ENCODE results near the gene KNDC1. TPM values are rescaled to one million over a fixed set of nuclear protein-coding genes. Genes with fewer than 3 reads are reported as not detected.

KNDC1 gene
- total and polyA plus RNA-seq, 2 of the 13 experiments (the other 11 are each of a cell fraction or from before 2014, with no cell fraction given), result 0.69 TPM; not detected in 1

- TF ChIP-seq, protein P1, sequence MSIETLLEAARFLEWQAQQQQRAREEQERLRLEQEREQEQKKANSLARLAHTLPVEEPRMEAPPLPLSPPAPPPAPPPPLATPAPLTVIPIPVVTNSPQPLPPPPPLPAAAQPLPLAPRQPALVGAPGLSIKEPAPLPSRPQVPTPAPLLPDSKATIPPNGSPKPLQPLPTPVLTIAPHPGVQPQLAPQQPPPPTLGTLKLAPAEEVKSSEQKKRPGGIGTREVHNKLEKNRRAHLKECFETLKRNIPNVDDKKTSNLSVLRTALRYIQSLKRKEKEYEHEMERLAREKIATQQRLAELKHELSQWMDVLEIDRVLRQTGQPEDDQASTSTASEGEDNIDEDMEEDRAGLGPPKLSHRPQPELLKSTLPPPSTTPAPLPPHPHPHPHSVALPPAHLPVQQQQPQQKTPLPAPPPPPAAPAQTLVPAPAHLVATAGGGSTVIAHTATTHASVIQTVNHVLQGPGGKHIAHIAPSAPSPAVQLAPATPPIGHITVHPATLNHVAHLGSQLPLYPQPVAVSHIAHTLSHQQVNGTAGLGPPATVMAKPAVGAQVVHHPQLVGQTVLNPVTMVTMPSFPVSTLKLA (IDR thresholded peaks at IDR 0.05), result no peak
- TF ChIP-seq ZNF432 (CRISPR knock-in tag; IDR thresholded peaks at IDR 0.05; ENCODE audit: borderline replicate concordance), result no peak
- no peak for TF ChIP-seq FLYWCH1 (CRISPR knock-in tag; IDR thresholded peaks at IDR 0.05)
- no peak for TF ChIP-seq EHMT2 (IDR thresholded peaks at IDR 0.05; ENCODE audit: borderline replicate concordance, low read depth, low read length)
These were observed 65.7 kb downstream of the KNDC1 start (continued) for GRCh38 chr10:133225707-133226191.

- intact Hi-C loops (cut with micrococcal nuclease; ENCODE audit: unreplicated experiment) (no loop called here), in situ Hi-C loops (cut with HindIII; ENCODE audit: extremely low pct_ligation_motif_present, low pct_unique_long_range_greater_than_20kb) (no loop called here)
- Histone ChIP-seq H3K36me3 (replicated peaks in 1 of 2; ENCODE audit: control insufficient read depth in 1 of 2, insufficient read depth in 2 of 2, low read length in 2 of 2) (no peaks in the 10 kb centered on the region), H3K9ac (ENCODE audit: insufficient read depth, low read depth, low read length) (no peak overlapping the region), H3K9me3 (ENCODE audit: low read length) (no peaks in the 10 kb centered on the region), H3K4me1 (ENCODE audit: insufficient read depth, low read length) (no peaks in the 10 kb centered on the region), H2AFZ (ENCODE audit: low read length) (no peak overlapping the region), H3K27me3 (ENCODE audit: control insufficient read depth in 1 of 2, insufficient read depth in 2 of 2, low read length in 2 of 2) (peaks cover 13 to 51% of the 10 kb centered on the region in 2 experiments), H3K27ac (ENCODE audit: extremely low read length, insufficient read depth, low read length) (no peak overlapping the region), H4K20me1 (ENCODE audit: insufficient read depth, low read length) (no peaks in the 10 kb centered on the region), H3K4me2 (ENCODE audit: low read depth, low read length) (no peak overlapping the region), H3K79me2 (ENCODE audit: insufficient read depth, low read length) (no peaks in the 10 kb centered on the region), H3K4me3 (replicated peaks in 1 of 3; ENCODE audit: insufficient read depth in 1 of 3, low read depth in 2 of 3, low read length in 3 of 3) (no peak overlapping the region)
- TF ChIP-seq, protein P2, sequence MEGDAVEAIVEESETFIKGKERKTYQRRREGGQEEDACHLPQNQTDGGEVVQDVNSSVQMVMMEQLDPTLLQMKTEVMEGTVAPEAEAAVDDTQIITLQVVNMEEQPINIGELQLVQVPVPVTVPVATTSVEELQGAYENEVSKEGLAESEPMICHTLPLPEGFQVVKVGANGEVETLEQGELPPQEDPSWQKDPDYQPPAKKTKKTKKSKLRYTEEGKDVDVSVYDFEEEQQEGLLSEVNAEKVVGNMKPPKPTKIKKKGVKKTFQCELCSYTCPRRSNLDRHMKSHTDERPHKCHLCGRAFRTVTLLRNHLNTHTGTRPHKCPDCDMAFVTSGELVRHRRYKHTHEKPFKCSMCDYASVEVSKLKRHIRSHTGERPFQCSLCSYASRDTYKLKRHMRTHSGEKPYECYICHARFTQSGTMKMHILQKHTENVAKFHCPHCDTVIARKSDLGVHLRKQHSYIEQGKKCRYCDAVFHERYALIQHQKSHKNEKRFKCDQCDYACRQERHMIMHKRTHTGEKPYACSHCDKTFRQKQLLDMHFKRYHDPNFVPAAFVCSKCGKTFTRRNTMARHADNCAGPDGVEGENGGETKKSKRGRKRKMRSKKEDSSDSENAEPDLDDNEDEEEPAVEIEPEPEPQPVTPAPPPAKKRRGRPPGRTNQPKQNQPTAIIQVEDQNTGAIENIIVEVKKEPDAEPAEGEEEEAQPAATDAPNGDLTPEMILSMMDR (CRISPR knock-in tag; IDR thresholded peaks at IDR 0.05), result peak; percentile 66
- no peak for TF ChIP-seq ZNF264 (CRISPR knock-in tag; IDR thresholded peaks at IDR 0.05)
- TF ChIP-seq, protein P3, sequence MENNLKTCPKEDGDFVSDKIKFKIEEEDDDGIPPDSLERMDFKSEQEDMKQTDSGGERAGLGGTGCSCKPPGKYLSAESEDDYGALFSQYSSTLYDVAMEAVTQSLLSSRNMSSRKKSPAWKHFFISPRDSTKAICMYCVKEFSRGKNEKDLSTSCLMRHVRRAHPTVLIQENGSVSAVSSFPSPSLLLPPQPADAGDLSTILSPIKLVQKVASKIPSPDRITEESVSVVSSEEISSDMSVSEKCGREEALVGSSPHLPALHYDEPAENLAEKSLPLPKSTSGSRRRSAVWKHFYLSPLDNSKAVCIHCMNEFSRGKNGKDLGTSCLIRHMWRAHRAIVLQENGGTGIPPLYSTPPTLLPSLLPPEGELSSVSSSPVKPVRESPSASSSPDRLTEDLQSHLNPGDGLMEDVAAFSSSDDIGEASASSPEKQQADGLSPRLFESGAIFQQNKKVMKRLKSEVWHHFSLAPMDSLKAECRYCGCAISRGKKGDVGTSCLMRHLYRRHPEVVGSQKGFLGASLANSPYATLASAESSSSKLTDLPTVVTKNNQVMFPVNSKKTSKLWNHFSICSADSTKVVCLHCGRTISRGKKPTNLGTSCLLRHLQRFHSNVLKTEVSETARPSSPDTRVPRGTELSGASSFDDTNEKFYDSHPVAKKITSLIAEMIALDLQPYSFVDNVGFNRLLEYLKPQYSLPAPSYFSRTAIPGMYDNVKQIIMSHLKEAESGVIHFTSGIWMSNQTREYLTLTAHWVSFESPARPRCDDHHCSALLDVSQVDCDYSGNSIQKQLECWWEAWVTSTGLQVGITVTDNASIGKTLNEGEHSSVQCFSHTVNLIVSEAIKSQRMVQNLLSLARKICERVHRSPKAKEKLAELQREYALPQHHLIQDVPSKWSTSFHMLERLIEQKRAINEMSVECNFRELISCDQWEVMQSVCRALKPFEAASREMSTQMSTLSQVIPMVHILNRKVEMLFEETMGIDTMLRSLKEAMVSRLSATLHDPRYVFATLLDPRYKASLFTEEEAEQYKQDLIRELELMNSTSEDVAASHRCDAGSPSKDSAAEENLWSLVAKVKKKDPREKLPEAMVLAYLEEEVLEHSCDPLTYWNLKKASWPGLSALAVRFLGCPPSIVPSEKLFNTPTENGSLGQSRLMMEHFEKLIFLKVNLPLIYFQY (CRISPR knock-in tag; IDR thresholded peaks at IDR 0.05; ENCODE audit: borderline replicate concordance), result no peak
- TF ChIP-seq RAD21 (CRISPR knock-in tag; IDR thresholded peaks at IDR 0.05), result 0 out of 2 replicates have a peak, but pooled peaks have one; percentile 30
- peak; percentile 60; the same call in 1 of the 2 replicates for TF ChIP-seq MTF2 (CRISPR knock-in tag; IDR thresholded peaks at IDR 0.05; ENCODE audit: borderline replicate concordance)
- peak; percentile 74 for TF ChIP-seq STAG1 (CRISPR knock-in tag; IDR thresholded peaks at IDR 0.05)
- 0 out of 2 replicates have a peak, but pooled peaks have one; percentile 15 for TF ChIP-seq ZFY (CRISPR knock-in tag; IDR thresholded peaks at IDR 0.05)
- TF ChIP-seq SOX6 (IDR thresholded peaks at IDR 0.05), result no peak
- TF ChIP-seq SOX6 (CRISPR knock-in tag; IDR thresholded peaks at IDR 0.05), result no peak
- DNase-seq (ENCODE audit: low spot score), result peak; percentile 22
- CTCF ChIA-PET (ENCODE audit: low intra/inter-chr PET ratio, low total read pairs), result no interaction called here
- ATAC-seq, result peak; percentile 85
- no TSS peak for BruUV-seq (replicated peaks)
- WGBS (ENCODE audit: low lambda C conversion rate), result 28% methylated on average over 24 of the region's 30 CpGs
- FAIRE-seq, result no peak
- POLR2A ChIA-PET, result no interaction called here
These were observed 66.3 kb downstream of the KNDC1 start for GRCh38 chr10:133226251-133226808.

Data from HepG2 (cell line).